ES-I3 (cell line): ENCODE measurements around the gene NNAT.
"Not testable (repeated sequence)": the region's sequence is repeated elsewhere in the genome, so short reads cannot be mapped to it uniquely, and the experiment has no call there.

Experiments
- H3K36me3 ChIP-seq: 2 replicates; pipeline ENCODE4 v1.6.1; 2013; ENCODE audit warnings: mild to moderate bottlenecking, low read length, control low read depth, moderate library complexity; ENCODE audit not compliant: insufficient read depth
- H3K4me1 ChIP-seq: 2 replicates; pipeline ENCODE4 v1.6.1; 2013; ENCODE audit warnings: mild to moderate bottlenecking, control low read depth, low read length; ENCODE audit not compliant: insufficient read depth
- H3K9ac ChIP-seq: 2 replicates; pipeline ENCODE4 v1.6.1; 2013; ENCODE audit warnings: low read depth, mild to moderate bottlenecking, low read length, moderate library complexity
- H3K9me3 ChIP-seq: 2 replicates; pipeline ENCODE4 v1.6.1; 2013; ENCODE audit warnings: mild to moderate bottlenecking, low read length, moderate library complexity; ENCODE audit not compliant: control insufficient read depth, insufficient read depth

NNAT gene

DNA sequence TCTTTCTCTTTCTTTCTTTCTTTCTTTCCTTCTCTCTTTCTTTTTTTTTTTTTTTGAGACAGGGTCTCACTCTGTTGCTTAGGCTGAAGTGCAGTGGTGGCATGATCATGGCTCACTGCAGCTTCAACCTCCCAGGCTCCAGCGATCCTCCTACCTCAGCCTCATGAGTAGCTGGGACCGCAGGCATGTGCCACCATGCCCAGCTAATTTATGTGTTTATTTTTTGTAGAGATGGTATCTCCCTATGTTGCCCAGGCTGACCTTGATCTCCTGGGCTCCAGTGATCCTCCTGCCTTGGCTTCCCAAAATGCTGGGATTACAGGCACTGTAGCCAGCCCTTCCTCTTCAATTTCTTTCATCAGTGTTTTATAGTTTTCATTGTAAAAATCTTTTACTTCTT lies 30.6 kb downstream of the NNAT start:
- H3K9me3 ChIP-seq, H3K4me1 ChIP-seq, H3K36me3 ChIP-seq, H3K9ac ChIP-seq: not testable (repeated sequence)

DNA sequence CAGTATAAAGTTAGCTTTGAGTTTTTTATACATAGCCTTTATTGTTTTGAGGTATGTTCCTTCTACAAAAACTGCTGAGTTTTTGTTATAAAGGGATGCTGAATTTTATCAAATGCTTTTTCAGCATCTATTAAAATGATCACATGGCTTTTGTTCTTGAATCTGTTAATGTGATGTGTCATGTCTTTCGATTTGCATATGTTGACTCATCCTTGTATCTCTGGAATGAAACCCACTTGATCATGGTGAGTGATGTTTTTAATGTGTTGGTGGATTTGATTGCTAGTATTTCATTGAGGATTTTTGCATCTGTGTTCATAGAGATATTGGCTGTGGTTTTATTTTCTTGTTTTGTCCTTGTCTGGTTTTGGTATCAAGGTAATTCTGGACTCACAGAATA lies 31.4 kb downstream of the NNAT start:
- Histone ChIP-seq H3K9ac (no peak overlapping the region), H3K36me3 (no peaks in the 10 kb centered on the region), H3K4me1 (no peaks in the 10 kb centered on the region), H3K9me3 (no peaks in the 10 kb centered on the region)

- not testable (repeated sequence) for H3K9ac ChIP-seq, H3K4me1 ChIP-seq, H3K9me3 ChIP-seq, H3K36me3 ChIP-seq
These were observed 33.8 kb downstream of the NNAT start for GRCh38 chr20:37554721-37555298.

- no peaks in the 10 kb centered on the region for H3K9me3 ChIP-seq
- no peaks in the 10 kb centered on the region for H3K36me3 ChIP-seq
- H3K9ac ChIP-seq = no peak overlapping the region
- H3K4me1 ChIP-seq = no peaks in the 10 kb centered on the region
These were observed 35.5 kb downstream of the NNAT start for GRCh38 chr20:37556538-37556937.

- H3K36me3 ChIP-seq = no peaks in the 10 kb centered on the region
- no peaks in the 10 kb centered on the region for H3K9me3 ChIP-seq
- H3K9ac ChIP-seq = no peak overlapping the region
- H3K4me1 ChIP-seq = no peaks in the 10 kb centered on the region
These were observed 37.3 kb downstream of the NNAT start for GRCh38 chr20:37558306-37558705.

- Histone ChIP-seq H3K36me3 (no peaks in the 10 kb centered on the region), H3K4me1 (no peaks in the 10 kb centered on the region), H3K9ac (no peak overlapping the region), H3K9me3 (no peaks in the 10 kb centered on the region)
These were observed 37.7 kb downstream of the NNAT start for GRCh38 chr20:37558779-37559178.

- H3K9me3 ChIP-seq = no peaks in the 10 kb centered on the region
These were observed 38.4 kb downstream of the NNAT start for GRCh38 chr20:37559312-37560027.

GRCh38 chr20:37560629-37561028 lies 39.6 kb downstream of the NNAT start:
- Histone ChIP-seq H3K9me3 (no peaks in the 10 kb centered on the region), H3K36me3 (no peaks in the 10 kb centered on the region), H3K9ac (no peak overlapping the region), H3K4me1 (peaks cover 7% of the 10 kb centered on the region; the same call in 1 of the 2 replicates)

More at GRCh38 chr20:37559312-37560027, 38.4 kb downstream of the NNAT start:
- Histone ChIP-seq H3K4me1 (no peaks in the 10 kb centered on the region), H3K9ac (no peak overlapping the region), H3K36me3 (no peaks in the 10 kb centered on the region)

GRCh38 chr20:37562695-37563480 lies 41.8 kb downstream of the NNAT start:
- no peak overlapping the region for H3K9ac ChIP-seq
- H3K9me3 ChIP-seq = no peaks in the 10 kb centered on the region
- peaks cover 7% of the 10 kb centered on the region; the same call in 1 of the 2 replicates for H3K4me1 ChIP-seq
- H3K36me3 ChIP-seq = no peaks in the 10 kb centered on the region

DNA sequence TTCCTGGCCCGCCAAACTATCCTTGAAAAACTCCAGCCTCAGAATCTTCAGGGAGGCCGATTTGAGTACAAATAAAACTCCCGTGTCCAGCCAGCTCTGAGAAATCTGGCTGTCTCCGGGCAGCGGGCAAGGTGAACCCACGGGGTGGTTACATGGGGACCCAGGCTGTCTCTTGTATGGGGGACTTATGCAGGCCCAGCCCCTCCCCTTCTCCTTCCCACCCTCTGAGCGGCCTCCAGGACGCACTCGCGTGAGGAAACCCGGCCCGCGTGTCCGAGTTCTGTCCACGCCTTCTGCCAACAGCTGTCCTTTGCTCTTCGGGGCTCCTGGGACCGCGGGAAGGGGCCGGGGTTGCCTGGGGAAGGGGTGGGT lies 43.0 kb downstream of the NNAT start:
- Histone ChIP-seq H3K4me1 (peaks cover 7% of the 10 kb centered on the region; the same call in 1 of the 2 replicates), H3K9ac (no peak overlapping the region), H3K36me3 (no peaks in the 10 kb centered on the region), H3K9me3 (no peaks in the 10 kb centered on the region)

DNA sequence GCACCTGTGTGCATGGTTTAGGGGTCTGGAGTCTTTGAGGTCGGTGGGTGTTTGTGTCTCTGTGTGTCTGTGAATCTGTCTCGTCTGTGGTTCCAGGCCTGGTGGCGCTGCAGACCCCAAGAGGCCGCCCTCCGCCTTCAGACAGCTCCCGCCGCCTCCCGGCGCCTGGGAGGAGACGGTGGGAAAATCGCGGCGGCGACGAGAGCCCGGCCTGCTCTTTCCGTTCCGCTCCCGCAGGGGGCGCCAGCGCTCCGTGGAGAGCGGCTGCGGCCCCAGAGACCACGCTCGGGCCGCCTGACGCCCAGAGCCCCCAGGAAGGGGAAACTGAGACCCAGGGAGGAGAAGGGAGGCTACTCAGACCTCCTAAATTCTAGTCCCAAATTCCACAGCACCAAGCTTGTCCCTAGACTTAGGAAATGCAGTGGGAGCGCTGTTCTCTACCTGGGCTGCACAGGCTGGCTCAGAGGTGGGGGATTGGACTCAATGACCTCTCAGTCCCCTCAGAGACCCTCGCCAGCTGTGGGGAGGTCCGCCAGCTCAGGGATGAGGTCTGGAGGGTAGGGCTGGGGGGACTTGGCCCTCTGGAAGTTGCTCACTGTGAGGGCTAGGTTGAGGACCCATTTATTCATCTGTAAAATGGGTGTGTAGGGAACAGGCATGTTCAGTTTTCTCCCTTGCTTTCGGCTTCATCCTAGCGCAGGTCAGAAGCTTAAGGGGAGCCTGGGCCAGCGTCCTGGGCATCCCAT lies 43.5 kb downstream of the NNAT start:
- peaks cover 7% of the 10 kb centered on the region; the same call in 1 of the 2 replicates for H3K4me1 ChIP-seq
- H3K9me3 ChIP-seq = no peaks in the 10 kb centered on the region
- H3K9ac ChIP-seq = no peak overlapping the region
- H3K36me3 ChIP-seq = no peaks in the 10 kb centered on the region

GRCh38 chr20:37565134-37565811 lies 44.2 kb downstream of the NNAT start:
- Histone ChIP-seq H3K9me3 (no peaks in the 10 kb centered on the region), H3K9ac (no peak overlapping the region), H3K36me3 (no peaks in the 10 kb centered on the region), H3K4me1 (peaks cover 7% of the 10 kb centered on the region; the same call in 1 of the 2 replicates)

GRCh38 chr20:37566590-37567330 lies 45.7 kb downstream of the NNAT start:
- no peak overlapping the region; the same call in 1 of the 2 replicates for H3K9ac ChIP-seq
- H3K36me3 ChIP-seq = no peaks in the 10 kb centered on the region

More at GRCh38 chr20:37566590-37567330, 45.7 kb downstream of the NNAT start:
- Histone ChIP-seq H3K4me1 (peaks cover 7% of the 10 kb centered on the region; the same call in 1 of the 2 replicates), H3K9me3 (no peaks in the 10 kb centered on the region)
